Suppressor macrophage treated with lipopolysaccharide for 1 hour (primary cell): Measurements from ENCODE around the gene ACTG1.

Experiments used
- DNase-seq, 3 donors: peaks; one replicate each; pipeline ENCODE4 v3.0.0-alpha.2; 2020 to 2022

The ACTG1 gene

GRCh38 chr17:81515530-81516041 lies 3.0 kb upstream of the ACTG1 start:
- DNase-seq: no peak

- peak; percentile 79 to 92 (median 86) for DNase-seq
Measured at GRCh38 chr17:81514739-81515529, 2.3 kb upstream of the ACTG1 start.

GRCh38 chr17:81514489-81514738 lies 1.8 kb upstream of the ACTG1 start:
- no peak for DNase-seq

GRCh38 chr17:81513753-81514488 lies 1.3 kb upstream of the ACTG1 start:
- peak; percentile 68 to 83 (median 74) for DNase-seq

- DNase-seq: peak; percentile 49 to 72 (median 53)
Measured at GRCh38 chr17:81513372-81513752, 763 bp upstream of the ACTG1 start.

GRCh38 chr17:81511804-81512561 lies 616 bp downstream of the ACTG1 start:
- DNase-seq: peak in 2 of 3 donors; percentile 41 to 50

- DNase-seq: no peak
Measured at GRCh38 chr17:81511554-81511803, 1.1 kb downstream of the ACTG1 start.

GRCh38 chr17:81510785-81511553 lies 1.6 kb downstream of the ACTG1 start:
- peak in 2 of 3 donors; percentile 32 to 56 for DNase-seq

- DNase-seq: peak; percentile 57 to 79 (median 66)
Measured at GRCh38 chr17:81509972-81510784, 2.4 kb downstream of the ACTG1 start.

- DNase-seq: peak; percentile 74 to 83 (median 83)
Measured at GRCh38 chr17:81509207-81509971, 3.2 kb downstream of the ACTG1 start.

GRCh38 chr17:81508639-81509206 lies 3.9 kb downstream of the ACTG1 start:
- no peak for DNase-seq

GRCh38 chr17:81503619-81504018 lies 9.0 kb downstream of the ACTG1 start:
- DNase-seq: no peak

GRCh38 chr17:81502471-81503017 lies 10.1 kb downstream of the ACTG1 start:
- DNase-seq: no peak

GRCh38 chr17:81500047-81500446 lies 12.6 kb downstream of the ACTG1 start:
- DNase-seq: no peak

GRCh38 chr17:81499601-81499970 lies 13.0 kb downstream of the ACTG1 start:
- no peak for DNase-seq

- no peak for DNase-seq
Measured at GRCh38 chr17:81498953-81499600, 13.5 kb downstream of the ACTG1 start.

GRCh38 chr17:81494626-81495377 lies 17.8 kb downstream of the ACTG1 start:
- no peak for DNase-seq

GRCh38 chr17:81493198-81494038 lies 19.2 kb downstream of the ACTG1 start:
- no peak for DNase-seq
